ENCODE results near the gene CUL4A. TPM values are rescaled to one million over a fixed set of nuclear protein-coding genes. Genes with fewer than 3 reads are reported as not detected.
A peak's percentile ranks its signal among the peaks of the same experiment; 100 is the strongest.

The CUL4A gene
- total and polyA plus RNA-seq, 9 of the 15 experiments (the other 6 are each of a cell fraction or from before 2014, with no cell fraction given): 21.1 to 92.0 (median 63.2) TPM

GRCh38 chr13:113298043-113298945 lies 88.9 kb downstream of the CUL4A start (continued):
- TF ChIP-seq USF2 (CRISPR knock-in tag; IDR thresholded peaks at IDR 0.05): no peak
- no peak for TF ChIP-seq EWSR1 (IDR thresholded peaks at IDR 0.05; ENCODE audit: borderline replicate concordance, low read depth, partially characterized antibody)
- no peak for TF ChIP-seq ELF2 (CRISPR knock-in tag; IDR thresholded peaks at IDR 0.05)
- no peak for TF ChIP-seq CCNT2 (IDR thresholded peaks at IDR 0.05; ENCODE audit: borderline replicate concordance, extremely low read depth, insufficient read length, low read depth, low read length)
- no peak for TF ChIP-seq HCFC1 (IDR thresholded peaks at IDR 0.05; ENCODE audit: low read depth, low read length)
- no peak for TF ChIP-seq TAF1 (IDR thresholded peaks at IDR 0.05; ENCODE audit: control insufficient read depth, extremely low read depth, insufficient read depth, low read length, severe bottlenecking)
- TF ChIP-seq CHCHD3 (CRISPR knock-in tag; IDR thresholded peaks at IDR 0.05): no peak
- TF ChIP-seq CBFA2T3 (IDR thresholded peaks at IDR 0.05): peak; percentile 77
- TF ChIP-seq ZNF282 (CRISPR knock-in tag; IDR thresholded peaks at IDR 0.05): no peak
- peak; percentile 77 for TF ChIP-seq ZFP91 (CRISPR knock-in tag; IDR thresholded peaks at IDR 0.05)
- TF ChIP-seq ZNF318 (IDR thresholded peaks at IDR 0.05; ENCODE audit: borderline replicate concordance in 1 of 2, low read depth in 1 of 2): no peak
- no peak for TF ChIP-seq BHLHE40 (IDR thresholded peaks at IDR 0.05; ENCODE audit: low read length)
- no peak for TF ChIP-seq GTF2F1 (IDR thresholded peaks at IDR 0.05; ENCODE audit: low read depth, low read length)
- no peak for TF ChIP-seq PREB (CRISPR knock-in tag; IDR thresholded peaks at IDR 0.05)
- TF ChIP-seq HEY1 (CRISPR knock-in tag; IDR thresholded peaks at IDR 0.05; ENCODE audit: borderline replicate concordance): no peak

Measured in K562 (cell line).